HG02610 (cell line): Measurements from ENCODE around the gene DLX4.

Source experiments
- ATAC-seq: cut with Tn5 transposase; IDR thresholded peaks from one replicate; pipeline ENCODE4 v1.9.1; 2021; ENCODE audit warnings: mild to moderate bottlenecking, moderate library complexity; ENCODE audit not compliant: unreplicated experiment

Gene DLX4

GRCh38 chr17:49946964-49947584 lies 21.9 kb upstream of the DLX4 start:
- no peak for ATAC-seq

GRCh38 chr17:49949634-49950033 lies 19.4 kb upstream of the DLX4 start:
- ATAC-seq, result no peak

- ATAC-seq, result no peak
Measured at GRCh38 chr17:49951362-49952082, 17.5 kb upstream of the DLX4 start.

GRCh38 chr17:49952209-49952911 lies 16.6 kb upstream of the DLX4 start:
- ATAC-seq, result no peak

GRCh38 chr17:49952912-49953497 lies 16.0 kb upstream of the DLX4 start:
- no peak for ATAC-seq

GRCh38 chr17:49955157-49955556 lies 13.8 kb upstream of the DLX4 start:
- ATAC-seq, result no peak

GRCh38 chr17:49956780-49957179 lies 12.2 kb upstream of the DLX4 start:
- no peak for ATAC-seq

GRCh38 chr17:49957350-49957749 lies 11.6 kb upstream of the DLX4 start:
- ATAC-seq, result no peak

GRCh38 chr17:49958723-49959122 lies 10.3 kb upstream of the DLX4 start:
- no peak for ATAC-seq

- no peak for ATAC-seq
Measured at GRCh38 chr17:49959183-49959935, 9.6 kb upstream of the DLX4 start.

GRCh38 chr17:49962599-49963308 lies 6.2 kb upstream of the DLX4 start:
- ATAC-seq, result no peak

GRCh38 chr17:49963309-49963625 lies 5.7 kb upstream of the DLX4 start:
- ATAC-seq, result no peak

- ATAC-seq, result no peak
Measured at GRCh38 chr17:49963626-49964302, 5.2 kb upstream of the DLX4 start.

GRCh38 chr17:49964303-49964768 lies 4.7 kb upstream of the DLX4 start:
- no peak for ATAC-seq

GRCh38 chr17:49964769-49965523 lies 4.0 kb upstream of the DLX4 start:
- ATAC-seq, result no peak

GRCh38 chr17:49965524-49965909 lies 3.5 kb upstream of the DLX4 start:
- no peak for ATAC-seq

- no peak for ATAC-seq
Measured at GRCh38 chr17:49966767-49967166, 2.2 kb upstream of the DLX4 start.

- ATAC-seq, result no peak
Measured at GRCh38 chr17:49967205-49967604, 1.8 kb upstream of the DLX4 start.
